Keratinocyte (primary cell): Measurements from ENCODE around the gene RMP24.

ENCODE experiments used
- EZH2 ChIP-seq: IDR thresholded peaks from one replicate; pipeline ENCODE4 v1.6.1; 2012; ENCODE audit warnings: inconsistent platforms, mild to moderate bottlenecking, low read length, moderate library complexity
- TF ChIP-seq, protein P1 (sequence below), 3 experiments: IDR thresholded peaks in 1 of 3; conservative IDR thresholded peaks in 1 of 3; optimal IDR thresholded peaks in 1 of 3; 2 replicates in 2 of 3; 3 replicates in 1 of 3; pipeline versions ENCODE3 to v1.5.1; 2011; ENCODE audit warnings: low read length in 3 of 3, mild to moderate bottlenecking in 3 of 3, moderate library complexity in 2 of 3, control low read depth in 1 of 3, inconsistent platforms in 1 of 3; ENCODE audit not compliant: insufficient read depth in 2 of 3; ENCODE audit errors: extremely low read depth in 1 of 3

DNA sequence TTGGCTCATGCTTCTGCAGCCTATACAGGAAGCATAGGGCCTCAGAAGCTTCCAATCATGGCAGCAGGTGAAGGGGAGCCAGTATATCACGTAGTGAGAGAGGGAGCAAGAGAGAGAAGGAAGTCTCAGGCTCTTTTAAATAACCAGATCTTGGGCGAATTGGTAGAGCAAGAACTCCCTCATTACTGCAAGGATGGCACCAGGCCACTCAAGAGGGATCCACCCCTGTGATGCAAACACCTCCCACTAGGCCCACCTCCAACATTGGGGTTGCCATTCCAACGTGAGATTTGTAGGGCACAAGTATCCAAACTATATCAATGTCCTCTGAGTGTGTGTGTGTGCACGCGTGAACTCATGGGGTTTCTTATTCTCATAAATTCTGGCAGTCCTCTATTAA, 37.6 kb upstream of the RMP24 start:
- TF ChIP-seq, protein P1, sequence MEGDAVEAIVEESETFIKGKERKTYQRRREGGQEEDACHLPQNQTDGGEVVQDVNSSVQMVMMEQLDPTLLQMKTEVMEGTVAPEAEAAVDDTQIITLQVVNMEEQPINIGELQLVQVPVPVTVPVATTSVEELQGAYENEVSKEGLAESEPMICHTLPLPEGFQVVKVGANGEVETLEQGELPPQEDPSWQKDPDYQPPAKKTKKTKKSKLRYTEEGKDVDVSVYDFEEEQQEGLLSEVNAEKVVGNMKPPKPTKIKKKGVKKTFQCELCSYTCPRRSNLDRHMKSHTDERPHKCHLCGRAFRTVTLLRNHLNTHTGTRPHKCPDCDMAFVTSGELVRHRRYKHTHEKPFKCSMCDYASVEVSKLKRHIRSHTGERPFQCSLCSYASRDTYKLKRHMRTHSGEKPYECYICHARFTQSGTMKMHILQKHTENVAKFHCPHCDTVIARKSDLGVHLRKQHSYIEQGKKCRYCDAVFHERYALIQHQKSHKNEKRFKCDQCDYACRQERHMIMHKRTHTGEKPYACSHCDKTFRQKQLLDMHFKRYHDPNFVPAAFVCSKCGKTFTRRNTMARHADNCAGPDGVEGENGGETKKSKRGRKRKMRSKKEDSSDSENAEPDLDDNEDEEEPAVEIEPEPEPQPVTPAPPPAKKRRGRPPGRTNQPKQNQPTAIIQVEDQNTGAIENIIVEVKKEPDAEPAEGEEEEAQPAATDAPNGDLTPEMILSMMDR (optimal IDR thresholded peaks at IDR 0.05 in 1 of 3, IDR thresholded peaks at IDR 0.05 in 1 of 3, conservative IDR thresholded peaks at IDR 0.05 in 1 of 3; ENCODE audit: extremely low read depth in 1 of 3, insufficient read depth in 2 of 3, low read length in 3 of 3) = no peak
- TF ChIP-seq EZH2 = no peak
